Measurements from ENCODE around the gene NFIB. TPM values are rescaled to one million over a fixed set of nuclear protein-coding genes. Genes with fewer than 3 reads are reported as not detected.
A peak's percentile ranks its signal among the peaks of the same experiment; 100 is the strongest.

Gene NFIB
- total and polyA plus RNA-seq, 10 of the 15 experiments (the other 5 are each of a cell fraction or from before 2014, with no cell fraction given), result under 0.01 to 0.19 (median 0.05) TPM; not detected in 3

DNA sequence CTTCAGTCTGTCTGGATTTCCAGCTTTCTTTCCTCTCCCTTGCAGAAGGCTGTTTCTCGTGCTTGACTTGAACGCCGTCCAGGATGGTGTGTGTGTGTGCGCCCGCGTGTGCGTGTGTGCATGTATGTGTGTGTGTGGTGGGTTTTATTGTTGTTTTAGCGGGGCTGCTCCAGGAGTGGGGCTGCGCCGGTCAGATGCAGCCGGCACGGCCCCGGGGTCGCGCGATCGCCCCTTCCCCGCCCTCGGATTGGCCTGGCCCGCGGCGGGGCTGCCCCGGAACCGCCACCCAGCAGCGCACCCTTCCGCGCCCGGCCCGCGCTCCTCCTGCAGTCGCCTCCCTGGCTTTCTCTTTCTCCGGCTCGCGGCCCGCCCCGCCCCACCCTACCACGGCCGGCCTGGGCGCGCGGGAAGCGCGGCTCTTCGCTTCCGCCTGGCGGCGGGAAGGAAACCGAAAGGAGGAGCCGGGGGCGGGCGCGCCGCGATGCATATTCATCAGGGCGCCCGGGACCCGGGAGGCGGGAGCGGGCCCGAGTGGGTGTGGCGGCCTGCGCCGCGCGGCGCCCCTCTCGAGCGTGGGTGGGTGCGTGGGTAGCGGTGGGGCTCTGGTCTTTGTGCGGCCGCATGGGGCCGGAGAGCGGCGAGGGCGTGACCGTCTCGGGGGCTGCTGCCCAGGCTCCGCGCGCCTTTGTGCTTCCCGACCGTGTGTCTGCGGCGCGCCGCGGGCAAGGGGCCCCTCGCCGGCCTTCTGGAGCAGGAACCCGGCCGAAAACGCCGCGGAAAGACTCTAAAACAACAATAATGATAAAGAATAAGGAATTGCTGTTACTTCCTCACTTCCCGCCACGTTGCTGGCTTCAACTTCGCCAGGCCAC is 8.5 kb upstream of the NFIB start (continued):
- TF ChIP-seq IRF5 (IDR thresholded peaks at IDR 0.05; ENCODE audit: borderline replicate concordance), result no peak
- TF ChIP-seq SIN3A (IDR thresholded peaks at IDR 0.05; ENCODE audit: low read depth, low read length), result no peak
- TF ChIP-seq FOS (IDR thresholded peaks at IDR 0.05; ENCODE audit: borderline replicate concordance, extremely low read depth, insufficient read length), result no peak
- no peak; the same call in 1 of the 2 replicates for TF ChIP-seq RUNX3 (IDR thresholded peaks at IDR 0.05; ENCODE audit: low read length)
- TF ChIP-seq TAF1 (IDR thresholded peaks at IDR 0.05; ENCODE audit: borderline replicate concordance, low read depth, low read length), result no peak
- TF ChIP-seq CEBPB (IDR thresholded peaks at IDR 0.05; ENCODE audit: borderline replicate concordance in 1 of 2, low read depth in 2 of 2, low read length in 2 of 2), result no peak
- TF ChIP-seq RB1 (IDR thresholded peaks at IDR 0.05; ENCODE audit: borderline replicate concordance), result peak; percentile 81; the same call in 1 of the 2 replicates
- TF ChIP-seq BRCA1 (IDR thresholded peaks at IDR 0.05; ENCODE audit: low read depth, low read length), result no peak
- TF ChIP-seq DPF2 (IDR thresholded peaks at IDR 0.05), result peak; percentile 66
- TF ChIP-seq ZBTB40 (IDR thresholded peaks at IDR 0.05; ENCODE audit: borderline replicate concordance), result no peak
- no peak for TF ChIP-seq MYB (IDR thresholded peaks at IDR 0.05; ENCODE audit: borderline replicate concordance, low read depth, low read length)
- no peak for TF ChIP-seq REST (IDR thresholded peaks at IDR 0.05; ENCODE audit: low read depth, low read length)
- no peak for TF ChIP-seq NRF1 (conservative IDR thresholded peaks at IDR 0.05; ENCODE audit: low read depth, low read length)
- TF ChIP-seq TCF12 (IDR thresholded peaks at IDR 0.05; ENCODE audit: low read depth, low read length), result no peak
- no peak for TF ChIP-seq SUPT20H (IDR thresholded peaks at IDR 0.05; ENCODE audit: borderline replicate concordance, control insufficient read depth, low read depth, low read length)
- no peak for TF ChIP-seq RCOR1 (conservative IDR thresholded peaks at IDR 0.05; ENCODE audit: low read depth, low read length)
- TF ChIP-seq BCLAF1 (IDR thresholded peaks at IDR 0.05), result no peak

All from GM12878 (cell line).